ENCODE results near the gene MKRN2. TPM values are rescaled to one million over a fixed set of nuclear protein-coding genes. Genes with fewer than 3 reads are reported as not detected.

MKRN2 gene
- total and polyA plus RNA-seq, 2 of the 8 experiments (the other 6 are each of a cell fraction or from before 2014, with no cell fraction given), result 15.3 to 17.6 TPM

GRCh38 chr3:12556690-12557472 is at the start of gene MKRN2 (continued):
- no peak for TF ChIP-seq BCL11A (IDR thresholded peaks at IDR 0.05; ENCODE audit: low read depth in 2 of 2, low read length in 2 of 2)
- peak in 1 of 2 experiments; percentile 93; a peak in 1 of 4 replicates for TF ChIP-seq HDAC2 (IDR thresholded peaks at IDR 0.05; ENCODE audit: borderline replicate concordance in 1 of 2, low read depth in 2 of 2, low read length in 2 of 2)
- TF ChIP-seq CTBP2 (IDR thresholded peaks at IDR 0.05; ENCODE audit: borderline replicate concordance, insufficient read depth, insufficient read length, low read length), result no peak
- no peak for TF ChIP-seq KDM1A (IDR thresholded peaks at IDR 0.05; ENCODE audit: borderline replicate concordance, low read length)
- TF ChIP-seq CBX8 (IDR thresholded peaks at IDR 0.05; ENCODE audit: borderline replicate concordance, low read depth, low read length), result no peak
- peak; percentile 98 for TF ChIP-seq RBBP5 (IDR thresholded peaks at IDR 0.05; ENCODE audit: borderline replicate concordance, low read depth, low read length)
- peak; percentile 42; the same call in 1 of the 2 replicates for TF ChIP-seq CHD2 (IDR thresholded peaks at IDR 0.05; ENCODE audit: low read length)
- peak in 1 of 2 experiments; percentile 1; a peak in 1 of 4 replicates for TF ChIP-seq RAD21 (IDR thresholded peaks at IDR 0.05 in 1 of 2, conservative IDR thresholded peaks at IDR 0.05 in 1 of 2; ENCODE audit: low read depth in 2 of 2, low read length in 2 of 2)
- peak; percentile 64; the same call in 1 of the 2 replicates for TF ChIP-seq JUN (IDR thresholded peaks at IDR 0.05; ENCODE audit: low read depth, low read length)
- 0 out of 2 replicates have a peak, but pooled peaks have one; percentile 33 for TF ChIP-seq JUND (IDR thresholded peaks at IDR 0.05; ENCODE audit: low read length)
- 0 out of 2 replicates have a peak, but pooled peaks have one; percentile 45 for TF ChIP-seq TCF12 (IDR thresholded peaks at IDR 0.05; ENCODE audit: low read depth, low read length)
- peak; percentile 53 to 84; a peak in 2 of 4 replicates for TF ChIP-seq SIN3A (conservative IDR thresholded peaks at IDR 0.05 in 1 of 2, IDR thresholded peaks at IDR 0.05 in 1 of 2; ENCODE audit: low read depth in 1 of 2, low read length in 2 of 2)
- TF ChIP-seq POLR2A (IDR thresholded peaks at IDR 0.05; ENCODE audit: control extremely low read depth in 1 of 2, low read depth in 2 of 2, low read length in 2 of 2), result peak; percentile 93 to 98
- TF ChIP-seq FOSL1 (IDR thresholded peaks at IDR 0.05; ENCODE audit: insufficient read depth, low read depth, low read length), result no peak
- TF ChIP-seq SIRT6 (IDR thresholded peaks at IDR 0.05; ENCODE audit: low read length), result no peak
- TF ChIP-seq NRF1 (IDR thresholded peaks at IDR 0.05; ENCODE audit: low read depth, low read length), result peak; percentile 36; the same call in 1 of the 2 replicates
- no peak for TF ChIP-seq SAP30 (IDR thresholded peaks at IDR 0.05; ENCODE audit: insufficient read depth, insufficient replicate concordance, low read length)
- peak; percentile 99 for TF ChIP-seq PHF8 (conservative IDR thresholded peaks at IDR 0.05; ENCODE audit: low read depth, low read length)
- TF ChIP-seq KDM5A (IDR thresholded peaks at IDR 0.05; ENCODE audit: low read length), result no peak
- TF ChIP-seq TBP (IDR thresholded peaks at IDR 0.05; ENCODE audit: low read depth, low read length), result peak; percentile 91
- peak; percentile 76 for TF ChIP-seq MAX (IDR thresholded peaks at IDR 0.05)
- TF ChIP-seq YY1 (IDR thresholded peaks at IDR 0.05; ENCODE audit: low read depth, low read length), result peak; percentile 79; the same call in 1 of the 2 replicates
- TF ChIP-seq TEAD4 (IDR thresholded peaks at IDR 0.05; ENCODE audit: low read depth, low read length), result peak; percentile 62; the same call in 1 of the 2 replicates
